Lung (tissue), 12 donors: ENCODE results near the gene LPIN3. TPM values are rescaled to one million over a fixed set of nuclear protein-coding genes. Genes with fewer than 3 reads are reported as not detected.
A peak's percentile ranks its signal among the peaks of the same experiment; 100 is the strongest.

Source experiments
- ATAC-seq: fragments of 200-7000 bp; cut with Tn5 transposase; one replicate; pipeline ENCODE4 v1.9.1; 2020; ENCODE audit warnings: moderate number of reproducible peaks; ENCODE audit not compliant: insufficient read depth, low FRiP score
- DNase-seq, 3 donors: peaks; one replicate each; pipeline ENCODE4 v3.0.0-alpha.2; 2013 to 2017
- H3K27ac ChIP-seq, 2 donors: one replicate each; pipeline ENCODE4 v1.5.1; 2013; ENCODE audit warnings: mild to moderate bottlenecking in 2 of 2, moderate library complexity in 2 of 2, control low read depth in 1 of 2, inconsistent platforms in 1 of 2, low read depth in 1 of 2, low read length in 1 of 2
- H3K27me3 ChIP-seq, 3 donors: one replicate each; pipeline ENCODE4 v1.5.1; 2013; ENCODE audit warnings: low read length in 2 of 3; ENCODE audit not compliant: control insufficient read depth in 3 of 3, insufficient read depth in 3 of 3
- H3K36me3 ChIP-seq, 4 donors: one replicate each; pipeline ENCODE4 v1.5.1; 2013; ENCODE audit warnings: low read length in 4 of 4, mild to moderate bottlenecking in 1 of 4, moderate library complexity in 1 of 4; ENCODE audit not compliant: control insufficient read depth in 4 of 4, insufficient read depth in 4 of 4
- H3K4me1 ChIP-seq, 5 donors: one replicate each; pipeline ENCODE4 v1.5.1; 2013; ENCODE audit warnings: low read length in 5 of 5, mild to moderate bottlenecking in 2 of 5, moderate library complexity in 1 of 5; ENCODE audit not compliant: control insufficient read depth in 5 of 5, insufficient read depth in 5 of 5
- H3K4me3 ChIP-seq: one replicate; pipeline ENCODE4 v1.5.1; 2013; ENCODE audit warnings: mild to moderate bottlenecking, control low read depth, moderate library complexity
- H3K9ac ChIP-seq, 2 donors: one replicate each; pipeline ENCODE4 v1.5.1; 2013; ENCODE audit warnings: low read length in 2 of 2, control low read depth in 1 of 2; ENCODE audit not compliant: insufficient read depth in 1 of 2
- H3K9me3 ChIP-seq, 4 donors: one replicate each; pipeline ENCODE4 v1.5.1; 2013; ENCODE audit warnings: low read length in 3 of 4, mild to moderate bottlenecking in 1 of 4, moderate library complexity in 1 of 4; ENCODE audit not compliant: control insufficient read depth in 4 of 4, insufficient read depth in 3 of 4
- CTCF ChIP-seq: IDR thresholded peaks from 2 replicates; pipeline ENCODE4 v1.5.1; 2012; ENCODE audit warnings: mild to moderate bottlenecking; ENCODE audit errors: control extremely low read depth, extremely low read depth
- WGBS, 2 donors: extraction: QIAGEN DNeasy Blood & Tissue Kit; methylation state at CpG; one replicate each; pipeline ENCODE4 v1.1.7; 2013; 5-methylcytosine and 5-hydroxymethylcytosine counted together
- polyA plus RNA-seq, 2 donors: library from polyadenylated mRNA; stranded (reverse); fragments of 200-250 nt; gene quantifications; one replicate each; pipeline ENCODE4 v1.2.1, GENCODE V29; 2013
- total RNA-seq, 2 donors: library from RNA; depleted of rRNA in 1 of 2; stranded (reverse); fragments of >200 nt in 1 of 2; gene quantifications; one replicate each; pipeline ENCODE4 v1.2.1, GENCODE V29; 2014 to 2021
- donor health status: control.
- donor health status: control.
- donor health status: Bipolar disorder and iron deficiency.
- donor health status: healthy.
- donor health status: DM: yes; HTN: yes; CAD: no.

Gene LPIN3
- total and polyA plus RNA-seq, 4 donors = 5.2 to 16.4 (median 10.4) TPM

GRCh38 chr20:41318271-41318649 is 22.4 kb upstream of the LPIN3 start:
- no peak for TF ChIP-seq CTCF
- ATAC-seq (no peak), DNase-seq (no peak)
- Histone ChIP-seq H3K4me1 (peaks cover 0 to 30% (median 4%) of the 10 kb centered on the region in 5 donors), H3K36me3 (no peaks in the 10 kb centered on the region), H3K9ac (peak overlapping the region in 1 of 2 donors; percentile 73), H3K9me3 (no peaks in the 10 kb centered on the region), H3K27me3 (no peaks in the 10 kb centered on the region), H3K4me3 (no peak overlapping the region), H3K27ac (peak overlapping the region in 1 of 2 donors; percentile 83)
- WGBS, 2 donors = 58 to 64% methylated on average over 5 of the region's 5 CpGs

GRCh38 chr20:41320441-41320840 is 20.2 kb upstream of the LPIN3 start:
- H3K9me3 ChIP-seq = no peaks in the 10 kb centered on the region
- H3K9ac ChIP-seq = no peak overlapping the region
- TF ChIP-seq CTCF = no peak
- no peaks in the 10 kb centered on the region for H3K36me3 ChIP-seq
- H3K4me1 ChIP-seq = peaks cover 0 to 18% (median 4%) of the 10 kb centered on the region in 5 donors
- no peaks in the 10 kb centered on the region for H3K27me3 ChIP-seq
- DNase-seq = no peak
- ATAC-seq = no peak
- H3K4me3 ChIP-seq = no peak overlapping the region
- H3K27ac ChIP-seq = no peak overlapping the region

GRCh38 chr20:41320976-41321375 is 19.6 kb upstream of the LPIN3 start:
- WGBS, 2 donors = 70 to 83% methylated on average over 1 of the region's 1 CpG
- DNase-seq = no peak
- no peak for ATAC-seq
- Histone ChIP-seq H3K4me3 (no peak overlapping the region), H3K36me3 (no peaks in the 10 kb centered on the region), H3K9me3 (no peaks in the 10 kb centered on the region), H3K4me1 (peaks cover 0 to 13% (median 4%) of the 10 kb centered on the region in 5 donors), H3K27ac (no peak overlapping the region), H3K9ac (no peak overlapping the region), H3K27me3 (no peaks in the 10 kb centered on the region)
- TF ChIP-seq CTCF = no peak

GRCh38 chr20:41327178-41327577 is 13.4 kb upstream of the LPIN3 start:
- Histone ChIP-seq H3K4me3 (no peak overlapping the region), H3K9ac (no peak overlapping the region), H3K27ac (no peak overlapping the region), H3K27me3 (no peaks in the 10 kb centered on the region), H3K9me3 (no peaks in the 10 kb centered on the region), H3K36me3 (no peaks in the 10 kb centered on the region), H3K4me1 (peaks cover 0 to 9% (median 3%) of the 10 kb centered on the region in 5 donors)
- DNase-seq (no peak), ATAC-seq (no peak)
- no peak for TF ChIP-seq CTCF
- 80 to 83% methylated on average over 5 of the region's 5 CpGs for WGBS, 2 donors
